NCI-H2081 treated with DMSO at 0.1 percent for 48 hours (cell line): ENCODE results near the gene AOAH.

Source experiments
- DNase-seq: peaks from one replicate; lab custom pipeline; 2025; lab: John Stamatoyannopoulos, UW

The AOAH gene

GRCh38 chr7:36723951-36724664 is at the start of gene AOAH:
Gene AOAH, minus strand, starts transcription at chr7:36724494. Its CDS starts 346 bp downstream, at chr7:36724148.
- no peak for DNase-seq

GRCh38 chr7:36766451-36766850 is 42.2 kb upstream of the AOAH start:
- no peak for DNase-seq

GRCh38 chr7:36765605-36766004 is 41.3 kb upstream of the AOAH start:
- no peak for DNase-seq

- no peak for DNase-seq
These were observed 40.6 kb upstream of the AOAH start for GRCh38 chr7:36764929-36765328.

- DNase-seq = no peak
These were observed 39.0 kb upstream of the AOAH start for GRCh38 chr7:36763132-36763816.

GRCh38 chr7:36762394-36762793 is 38.1 kb upstream of the AOAH start:
- no peak for DNase-seq

GRCh38 chr7:36761835-36762234 is 37.5 kb upstream of the AOAH start:
- no peak for DNase-seq

- DNase-seq = no peak
These were observed 36.8 kb upstream of the AOAH start for GRCh38 chr7:36760856-36761762.

- no peak for DNase-seq
These were observed 34.6 kb upstream of the AOAH start for GRCh38 chr7:36758879-36759278.

GRCh38 chr7:36755484-36755883 is 31.2 kb upstream of the AOAH start:
- no peak for DNase-seq

- no peak for DNase-seq
These were observed 27.9 kb upstream of the AOAH start for GRCh38 chr7:36752026-36752711.

- DNase-seq = no peak
These were observed 26.2 kb upstream of the AOAH start for GRCh38 chr7:36750451-36750850.

GRCh38 chr7:36749282-36749960 is 25.1 kb upstream of the AOAH start:
- no peak for DNase-seq

GRCh38 chr7:36748017-36748487 is 23.8 kb upstream of the AOAH start:
- DNase-seq = no peak

- no peak for DNase-seq
These were observed 23.2 kb upstream of the AOAH start for GRCh38 chr7:36747280-36748016.

- no peak for DNase-seq
These were observed 22.1 kb upstream of the AOAH start for GRCh38 chr7:36746347-36746746.

GRCh38 chr7:36742911-36743775 is 18.8 kb upstream of the AOAH start:
- no peak for DNase-seq

GRCh38 chr7:36741866-36742265 is 17.6 kb upstream of the AOAH start:
- DNase-seq = no peak

- no peak for DNase-seq
These were observed 15.1 kb upstream of the AOAH start for GRCh38 chr7:36739351-36739750.

GRCh38 chr7:36736899-36737211 is 12.6 kb upstream of the AOAH start:
- no peak for DNase-seq
